Cardiac muscle cell (in vitro differentiated cells and primary cell): ENCODE results near the gene UCHL5. TPM values are rescaled to one million over a fixed set of nuclear protein-coding genes. Genes with fewer than 3 reads are reported as not detected.

Source experiments
- DNase-seq, 2 donors: peaks; one replicate each; pipeline versions ENCODE4 v3.0.0 to v3.0.0-alpha.2; 2010 to 2017; ENCODE audit warnings: low read depth in 1 of 2, low spot score in 1 of 2
- H3K27ac ChIP-seq: fragments of 200-600 bp; sonication (generic); 2 replicates; pipeline ENCODE4 v1.5.1; 2016
- H3K27me3 ChIP-seq: fragments of 200-600 bp; sonication (generic); 2 replicates; pipeline ENCODE4 v1.6.0; 2016; ENCODE audit warnings: control low read depth
- H3K36me3 ChIP-seq: fragments of 200-600 bp; sonication (generic); 2 replicates; pipeline ENCODE4 v1.5.1; 2016; ENCODE audit warnings: control low read depth
- H3K4me1 ChIP-seq: fragments of 200-600 bp; sonication (generic); 2 replicates; pipeline ENCODE4 v1.8.1; 2017; ENCODE audit warnings: low read depth, mild to moderate bottlenecking, mixed run types
- H3K4me3 ChIP-seq: fragments of 200-600 bp; sonication (generic); 2 replicates; pipeline ENCODE4 v1.5.1; 2016; ENCODE audit warnings: mild to moderate bottlenecking
- H3K9me3 ChIP-seq: fragments of 200-600 bp; sonication (generic); 2 replicates; pipeline ENCODE4 v1.5.1; 2017; ENCODE audit warnings: low read depth, mild to moderate bottlenecking, control low read depth
- polyA plus RNA-seq: library from polyadenylated mRNA; unstranded; fragments of >200 nt; fragmentation: Nextera tagmentation; extraction: Ambion mirVana; gene quantifications from 2 replicates; pipeline ENCODE4 v1.2.1, GENCODE V29; 2016
- total RNA-seq: library from RNA; depleted of rRNA; stranded (reverse); fragments of >200 nt; gene quantifications from 2 replicates; pipeline ENCODE4 v1.2.3, GENCODE V29; 2016
- TF ChIP-seq, protein P1 (sequence below): IDR thresholded peaks from 2 replicates; pipeline ENCODE4 v1.5.1; 2012; ENCODE audit warnings: low read depth, mild to moderate bottlenecking, low read length

The UCHL5 gene
- total and polyA plus RNA-seq, 2 experiments from 2014 or later, result 34.4 to 42.5 TPM

DNA sequence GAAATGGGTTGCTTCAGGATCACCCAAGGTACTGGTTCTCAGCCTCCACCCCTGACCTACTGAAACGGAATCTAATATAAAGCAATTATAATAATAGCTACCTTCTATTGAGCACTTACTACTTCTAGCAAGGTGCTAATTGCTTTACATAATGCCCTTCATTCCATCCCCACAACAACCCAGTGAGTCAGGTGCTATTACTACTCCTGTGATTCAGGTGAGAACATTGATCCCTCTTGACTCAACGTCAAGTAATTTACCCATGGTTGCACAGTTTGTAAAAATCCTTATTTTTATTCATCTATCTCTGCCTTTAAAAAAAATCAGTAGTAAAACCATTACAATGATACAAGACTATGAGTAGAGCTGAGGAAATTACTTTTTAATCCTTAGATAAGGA is 85.2 kb downstream of the UCHL5 start:
- Histone ChIP-seq H3K36me3 (no peaks in the 10 kb centered on the region), H3K4me3 (no peak overlapping the region), H3K27me3 (no peaks in the 10 kb centered on the region), H3K9me3 (no peaks in the 10 kb centered on the region), H3K4me1 (peaks cover 8% of the 10 kb centered on the region), H3K27ac (no peak overlapping the region)
- TF ChIP-seq, protein P1, sequence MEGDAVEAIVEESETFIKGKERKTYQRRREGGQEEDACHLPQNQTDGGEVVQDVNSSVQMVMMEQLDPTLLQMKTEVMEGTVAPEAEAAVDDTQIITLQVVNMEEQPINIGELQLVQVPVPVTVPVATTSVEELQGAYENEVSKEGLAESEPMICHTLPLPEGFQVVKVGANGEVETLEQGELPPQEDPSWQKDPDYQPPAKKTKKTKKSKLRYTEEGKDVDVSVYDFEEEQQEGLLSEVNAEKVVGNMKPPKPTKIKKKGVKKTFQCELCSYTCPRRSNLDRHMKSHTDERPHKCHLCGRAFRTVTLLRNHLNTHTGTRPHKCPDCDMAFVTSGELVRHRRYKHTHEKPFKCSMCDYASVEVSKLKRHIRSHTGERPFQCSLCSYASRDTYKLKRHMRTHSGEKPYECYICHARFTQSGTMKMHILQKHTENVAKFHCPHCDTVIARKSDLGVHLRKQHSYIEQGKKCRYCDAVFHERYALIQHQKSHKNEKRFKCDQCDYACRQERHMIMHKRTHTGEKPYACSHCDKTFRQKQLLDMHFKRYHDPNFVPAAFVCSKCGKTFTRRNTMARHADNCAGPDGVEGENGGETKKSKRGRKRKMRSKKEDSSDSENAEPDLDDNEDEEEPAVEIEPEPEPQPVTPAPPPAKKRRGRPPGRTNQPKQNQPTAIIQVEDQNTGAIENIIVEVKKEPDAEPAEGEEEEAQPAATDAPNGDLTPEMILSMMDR, result no peak
- no peak for DNase-seq

DNA sequence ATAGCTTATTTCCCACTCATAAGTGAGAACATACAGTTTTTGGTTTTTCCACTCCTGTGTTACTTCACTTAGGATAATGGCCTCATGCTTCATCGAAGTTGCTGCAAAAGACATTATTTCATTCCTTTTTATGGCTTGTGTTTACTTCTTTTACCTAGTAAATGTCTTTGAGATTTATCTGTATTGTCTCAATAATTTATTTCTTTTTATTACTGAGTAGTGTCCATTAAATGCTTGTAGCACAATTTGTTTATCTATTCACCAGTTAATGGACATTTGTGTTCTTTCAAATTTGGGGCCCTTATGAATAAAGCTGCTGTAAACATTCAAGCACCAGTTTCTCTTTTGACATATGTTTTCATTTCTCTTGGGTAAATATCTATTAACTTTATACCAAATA is 86.0 kb downstream of the UCHL5 start:
- Histone ChIP-seq H3K9me3 (no peaks in the 10 kb centered on the region), H3K27ac (no peak overlapping the region), H3K4me3 (no peak overlapping the region), H3K27me3 (no peaks in the 10 kb centered on the region), H3K4me1 (peaks cover 8% of the 10 kb centered on the region), H3K36me3 (no peaks in the 10 kb centered on the region)
- TF ChIP-seq, protein P1, result no peak
- no peak for DNase-seq

DNA sequence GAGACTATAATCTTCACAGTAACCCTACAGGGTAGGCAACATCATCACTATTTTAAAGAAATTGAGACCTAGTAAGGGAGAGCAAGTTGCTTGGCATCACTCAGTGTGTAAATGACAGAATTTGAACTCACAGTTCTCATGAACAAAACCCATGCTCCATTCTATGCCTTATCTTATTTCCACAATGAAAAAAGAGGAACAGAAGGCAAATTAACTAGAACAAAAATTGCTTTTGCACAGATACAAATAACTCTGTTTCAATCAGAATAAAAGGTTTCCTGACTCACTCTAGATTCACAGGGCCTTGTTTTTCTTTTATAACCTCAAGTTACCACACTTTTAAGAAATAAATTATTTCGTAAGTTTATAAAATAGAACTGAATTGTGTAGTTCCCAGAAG is 90.1 kb downstream of the UCHL5 start:
- Histone ChIP-seq H3K36me3 (no peaks in the 10 kb centered on the region), H3K27me3 (no peaks in the 10 kb centered on the region), H3K9me3 (no peaks in the 10 kb centered on the region), H3K4me3 (no peak overlapping the region), H3K27ac (no peak overlapping the region), H3K4me1 (no peaks in the 10 kb centered on the region)
- TF ChIP-seq, protein P1, result no peak
- DNase-seq, result no peak

DNA sequence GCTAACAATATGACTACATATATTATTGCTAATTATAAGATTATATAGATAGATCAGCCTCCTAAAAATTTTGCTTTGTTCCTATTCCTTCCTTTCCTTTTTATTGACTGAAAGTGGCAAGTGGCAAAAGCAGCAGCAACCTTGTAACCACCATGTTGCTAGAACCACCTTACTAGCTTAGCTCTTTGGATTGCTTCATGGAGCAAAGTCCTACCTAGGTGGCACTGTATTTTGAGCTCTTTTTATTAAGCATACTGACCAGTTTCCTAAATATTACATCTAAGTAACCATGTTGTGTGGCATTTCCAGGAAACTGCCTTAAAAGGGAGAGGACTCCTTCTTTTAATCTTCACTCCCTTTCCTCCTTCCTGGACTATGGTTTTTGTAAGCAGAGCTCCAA is 90.8 kb downstream of the UCHL5 start:
- Histone ChIP-seq H3K4me3 (no peak overlapping the region), H3K4me1 (no peaks in the 10 kb centered on the region), H3K27me3 (no peaks in the 10 kb centered on the region), H3K27ac (no peak overlapping the region), H3K36me3 (no peaks in the 10 kb centered on the region), H3K9me3 (no peaks in the 10 kb centered on the region)
- no peak for DNase-seq
- TF ChIP-seq, protein P1, result no peak

DNA sequence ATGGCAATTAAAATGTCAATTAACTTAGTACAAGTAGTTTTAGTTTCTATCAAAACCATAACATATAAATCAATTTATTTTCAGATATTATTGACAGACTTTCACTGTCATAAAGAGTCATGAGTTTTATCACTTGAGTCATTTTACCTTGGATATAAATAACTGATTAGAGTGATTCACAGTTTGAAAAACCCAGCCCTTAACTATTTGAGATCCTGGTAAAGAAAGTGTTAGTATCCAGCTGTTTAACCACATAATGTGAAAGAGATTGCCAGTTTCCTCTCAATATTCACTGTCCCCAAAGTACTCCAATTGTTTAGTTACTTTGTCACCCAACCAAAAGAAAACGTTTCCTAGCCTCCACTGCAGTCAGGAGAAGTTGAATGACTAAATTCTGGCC is 91.3 kb downstream of the UCHL5 start:
- H3K9me3 ChIP-seq, result no peaks in the 10 kb centered on the region
- H3K36me3 ChIP-seq, result no peaks in the 10 kb centered on the region
- TF ChIP-seq, protein P1, result no peak
- H3K27me3 ChIP-seq, result no peaks in the 10 kb centered on the region
- no peak for DNase-seq
- no peaks in the 10 kb centered on the region for H3K4me1 ChIP-seq
- H3K4me3 ChIP-seq, result no peak overlapping the region
- no peak overlapping the region for H3K27ac ChIP-seq
